WERI-Rb-1 (cell line): ENCODE results near the gene LRP1.

Experiments
- DNase-seq: peaks from one replicate; pipeline ENCODE4 v3.0.0-alpha.2; 2020
- H3K27ac ChIP-seq: fragments of 250-450 bp; sonication (Bioruptor Pico); 2 replicates; pipeline ENCODE4 v1.5.1; 2020; ENCODE audit warnings: mild to moderate bottlenecking, moderate library complexity
- H3K27me3 ChIP-seq: fragments of 250-450 bp; sonication (Bioruptor Pico); 2 replicates; pipeline ENCODE4 v1.5.1; 2021; ENCODE audit warnings: mild to moderate bottlenecking, low read depth, moderate library complexity; ENCODE audit not compliant: insufficient read depth, severe bottlenecking
- H3K36me3 ChIP-seq: fragments of 250-450 bp; sonication (Bioruptor Pico); 2 replicates; pipeline ENCODE4 v1.5.1; 2020; ENCODE audit warnings: mild to moderate bottlenecking, moderate library complexity
- H3K4me3 ChIP-seq: 2 replicates; pipeline ENCODE4 v1.5.1; 2011; ENCODE audit warnings: low read depth, mild to moderate bottlenecking, control low read depth, low read length
- H3K9me3 ChIP-seq: fragments of 250-450 bp; sonication (Bioruptor Pico); 2 replicates; pipeline ENCODE4 v1.5.1; 2021; ENCODE audit warnings: mild to moderate bottlenecking, moderate library complexity; ENCODE audit not compliant: severe bottlenecking
- TF ChIP-seq, protein P1 (sequence below): IDR thresholded peaks from 2 replicates; pipeline ENCODE4 v1.5.1; 2011; ENCODE audit warnings: low read depth, mild to moderate bottlenecking, control low read depth, inconsistent platforms, low read length

The LRP1 gene

DNA sequence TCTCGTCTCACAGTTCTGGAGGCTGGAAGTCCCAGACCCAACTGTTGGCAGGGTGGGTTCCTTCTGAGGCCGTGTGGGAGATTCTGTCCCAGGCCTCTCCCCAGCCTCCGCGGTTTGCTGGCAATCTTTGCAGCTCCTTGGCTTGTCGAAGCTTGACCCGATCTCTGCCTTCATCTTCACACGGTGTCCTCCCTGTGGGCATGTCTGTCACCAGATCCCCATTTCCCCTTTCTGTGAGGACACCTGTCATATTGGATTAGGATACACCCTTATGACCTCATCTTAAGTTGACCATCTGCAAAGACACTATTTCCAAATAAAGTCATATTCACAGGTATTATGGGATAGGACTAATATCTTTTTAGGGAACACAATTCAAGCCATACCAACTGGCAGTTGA is 41.7 kb downstream of the LRP1 start:
- Histone ChIP-seq H3K9me3 (no peaks in the 10 kb centered on the region), H3K4me3 (no peak overlapping the region), H3K27ac (no peak overlapping the region), H3K27me3 (no peaks in the 10 kb centered on the region), H3K36me3 (no peaks in the 10 kb centered on the region; the same call in 1 of the 2 replicates)
- no peak for DNase-seq
- TF ChIP-seq, protein P1, sequence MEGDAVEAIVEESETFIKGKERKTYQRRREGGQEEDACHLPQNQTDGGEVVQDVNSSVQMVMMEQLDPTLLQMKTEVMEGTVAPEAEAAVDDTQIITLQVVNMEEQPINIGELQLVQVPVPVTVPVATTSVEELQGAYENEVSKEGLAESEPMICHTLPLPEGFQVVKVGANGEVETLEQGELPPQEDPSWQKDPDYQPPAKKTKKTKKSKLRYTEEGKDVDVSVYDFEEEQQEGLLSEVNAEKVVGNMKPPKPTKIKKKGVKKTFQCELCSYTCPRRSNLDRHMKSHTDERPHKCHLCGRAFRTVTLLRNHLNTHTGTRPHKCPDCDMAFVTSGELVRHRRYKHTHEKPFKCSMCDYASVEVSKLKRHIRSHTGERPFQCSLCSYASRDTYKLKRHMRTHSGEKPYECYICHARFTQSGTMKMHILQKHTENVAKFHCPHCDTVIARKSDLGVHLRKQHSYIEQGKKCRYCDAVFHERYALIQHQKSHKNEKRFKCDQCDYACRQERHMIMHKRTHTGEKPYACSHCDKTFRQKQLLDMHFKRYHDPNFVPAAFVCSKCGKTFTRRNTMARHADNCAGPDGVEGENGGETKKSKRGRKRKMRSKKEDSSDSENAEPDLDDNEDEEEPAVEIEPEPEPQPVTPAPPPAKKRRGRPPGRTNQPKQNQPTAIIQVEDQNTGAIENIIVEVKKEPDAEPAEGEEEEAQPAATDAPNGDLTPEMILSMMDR, result no peak

DNA sequence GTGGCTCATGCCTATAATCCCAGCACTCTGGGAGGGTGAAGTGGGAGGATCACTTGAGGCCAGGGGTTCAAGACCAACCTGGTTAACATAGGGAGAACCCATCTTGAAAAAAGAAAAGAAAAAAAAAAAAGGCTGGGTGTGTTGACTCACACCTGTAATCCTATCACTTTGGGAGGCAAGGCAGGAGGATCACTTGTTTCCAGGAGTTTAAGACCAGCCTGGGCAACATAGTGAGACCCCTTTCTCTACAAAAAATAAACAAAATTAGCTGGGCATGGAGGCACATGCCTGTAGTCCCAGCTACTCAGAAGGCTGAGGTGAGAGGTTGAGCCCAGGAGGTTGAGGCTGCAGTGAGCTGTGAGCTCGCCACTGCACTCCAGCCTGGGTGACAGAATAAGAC is 42.1 kb downstream of the LRP1 start:
- no peak for DNase-seq
- no peak overlapping the region for H3K27ac ChIP-seq
- no peaks in the 10 kb centered on the region; the same call in 1 of the 2 replicates for H3K36me3 ChIP-seq
- TF ChIP-seq, protein P1, result no peak
- no peak overlapping the region for H3K4me3 ChIP-seq
- H3K9me3 ChIP-seq, result no peaks in the 10 kb centered on the region
- H3K27me3 ChIP-seq, result no peaks in the 10 kb centered on the region

DNA sequence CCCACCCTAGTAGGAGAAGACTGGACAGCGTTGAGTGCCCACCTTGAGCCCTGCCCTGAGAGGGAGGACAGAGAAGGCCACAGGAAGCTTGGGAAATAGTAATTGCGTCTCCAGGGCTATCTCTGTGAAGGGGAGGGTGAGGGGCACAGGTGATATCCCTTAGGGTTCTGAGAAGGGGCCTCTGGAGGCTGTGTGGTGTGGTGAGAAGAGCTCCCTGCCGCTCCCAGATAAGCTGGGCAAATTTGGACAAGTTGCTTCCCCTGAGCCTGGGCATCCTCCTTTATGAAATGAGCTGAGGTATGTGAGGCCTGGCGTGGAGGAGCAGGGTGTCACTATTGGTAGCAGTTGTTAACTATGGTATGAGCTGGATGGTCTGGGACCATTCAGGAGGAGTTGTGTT is 42.6 kb downstream of the LRP1 start:
- no peaks in the 10 kb centered on the region; the same call in 1 of the 2 replicates for H3K36me3 ChIP-seq
- no peak overlapping the region for H3K4me3 ChIP-seq
- TF ChIP-seq, protein P1, result no peak
- no peaks in the 10 kb centered on the region for H3K27me3 ChIP-seq
- H3K9me3 ChIP-seq, result no peaks in the 10 kb centered on the region
- H3K27ac ChIP-seq, result no peak overlapping the region
- no peak for DNase-seq

DNA sequence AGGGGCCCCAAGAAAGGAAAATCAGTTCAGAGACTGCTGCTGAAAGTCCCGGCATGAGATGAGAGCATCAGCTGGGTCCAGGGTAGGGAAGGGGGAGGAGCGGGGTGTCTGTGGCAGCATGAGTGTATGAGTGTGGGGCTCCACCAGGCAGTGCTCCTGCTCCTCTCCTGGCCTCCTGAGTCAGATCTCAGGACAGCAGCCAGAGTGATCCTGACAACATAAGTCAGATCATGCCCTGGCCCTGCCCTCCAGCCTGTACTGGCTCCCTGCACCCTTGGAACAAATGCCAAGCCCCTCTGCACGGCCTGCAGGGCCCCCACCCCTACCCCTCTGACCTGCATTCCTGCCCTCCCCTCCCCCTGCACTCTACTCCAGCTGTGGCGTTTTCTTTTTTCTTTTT is 43.4 kb downstream of the LRP1 start:
- Histone ChIP-seq H3K36me3 (no peaks in the 10 kb centered on the region; the same call in 1 of the 2 replicates), H3K27me3 (no peaks in the 10 kb centered on the region), H3K9me3 (no peaks in the 10 kb centered on the region), H3K27ac (no peak overlapping the region), H3K4me3 (no peak overlapping the region)
- no peak for DNase-seq
- TF ChIP-seq, protein P1, result no peak

DNA sequence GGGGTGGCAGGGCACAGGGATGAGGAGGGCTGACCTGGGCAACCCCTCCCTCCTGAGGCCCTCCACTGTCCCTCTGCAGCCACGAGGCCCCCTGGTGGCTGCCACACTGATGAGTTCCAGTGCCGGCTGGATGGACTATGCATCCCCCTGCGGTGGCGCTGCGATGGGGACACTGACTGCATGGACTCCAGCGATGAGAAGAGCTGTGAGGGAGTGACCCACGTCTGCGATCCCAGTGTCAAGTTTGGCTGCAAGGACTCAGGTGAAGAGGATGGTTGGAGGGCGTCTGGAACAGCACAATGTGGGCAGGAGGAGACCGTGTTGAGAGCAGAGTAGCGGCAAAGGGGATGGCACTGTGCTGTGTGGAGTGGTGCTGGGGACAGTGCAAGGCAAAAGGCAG is 44.8 kb downstream of the LRP1 start:
- Histone ChIP-seq H3K27ac (no peak overlapping the region), H3K36me3 (no peaks in the 10 kb centered on the region; the same call in 1 of the 2 replicates), H3K9me3 (no peaks in the 10 kb centered on the region), H3K4me3 (no peak overlapping the region), H3K27me3 (no peaks in the 10 kb centered on the region)
- DNase-seq, result peak; percentile 69
- TF ChIP-seq, protein P1, result peak; percentile 91

DNA sequence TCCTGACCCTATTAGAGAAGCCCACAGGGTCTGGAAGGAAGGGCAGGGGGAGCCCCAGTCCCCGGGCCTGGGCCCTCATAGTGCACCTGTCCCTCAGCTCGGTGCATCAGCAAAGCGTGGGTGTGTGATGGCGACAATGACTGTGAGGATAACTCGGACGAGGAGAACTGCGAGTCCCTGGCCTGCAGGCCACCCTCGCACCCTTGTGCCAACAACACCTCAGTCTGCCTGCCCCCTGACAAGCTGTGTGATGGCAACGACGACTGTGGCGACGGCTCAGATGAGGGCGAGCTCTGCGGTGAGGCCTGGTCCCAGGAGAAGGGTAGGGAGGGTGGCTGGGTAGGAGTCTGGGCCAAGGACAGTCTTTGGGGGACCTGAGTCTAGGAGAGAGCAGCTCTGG is 45.4 kb downstream of the LRP1 start:
- Histone ChIP-seq H3K4me3 (no peak overlapping the region), H3K27me3 (no peaks in the 10 kb centered on the region), H3K36me3 (peaks cover 2% of the 10 kb centered on the region), H3K27ac (no peak overlapping the region), H3K9me3 (no peaks in the 10 kb centered on the region)
- TF ChIP-seq, protein P1, result no peak
- no peak for DNase-seq
